Type B pancreatic cell (in vitro differentiated cells): ENCODE results near the gene KLHL26. TPM values are rescaled to one million over a fixed set of nuclear protein-coding genes. Genes with fewer than 3 reads are reported as not detected.

Source experiments
- DNase-seq: peaks from one replicate; pipeline ENCODE4 v3.0.0; 2021; ENCODE audit warnings: mixed read lengths; ENCODE audit not compliant: unreplicated experiment; ENCODE audit errors: extremely low spot score
- H3K27ac Mint-ChIP-seq: 2 replicates; pipeline ENCODE4 v1.8.0; 2021; ENCODE audit warnings: mild to moderate bottlenecking, mixed read lengths
- H3K27me3 Mint-ChIP-seq: 2 replicates; pipeline ENCODE4 v1.8.0; 2021; ENCODE audit warnings: mixed read lengths
- H3K36me3 Mint-ChIP-seq: 2 replicates; pipeline ENCODE4 v1.8.0; 2021; ENCODE audit warnings: mixed read lengths
- H3K4me1 Mint-ChIP-seq: one replicate; pipeline ENCODE4 v1.8.0; 2021; ENCODE audit warnings: mixed read lengths; ENCODE audit not compliant: unreplicated experiment
- H3K4me3 Mint-ChIP-seq: 2 replicates; pipeline ENCODE4 v1.8.0; 2021; ENCODE audit warnings: mild to moderate bottlenecking, mixed read lengths
- H3K9me3 Mint-ChIP-seq: 2 replicates; pipeline ENCODE4 v1.8.0; 2021; ENCODE audit warnings: mixed read lengths
- CTCF ChIP-seq: fragments of 200-600 bp; sonication (generic); conservative IDR thresholded peaks from 2 replicates; pipeline ENCODE4 v1.5.0; 2021; ENCODE audit warnings: antibody characterized with exemption, mild to moderate bottlenecking
- total RNA-seq: library from RNA; stranded (reverse); gene quantifications from 2 replicates; pipeline ENCODE4 v1.2.1, GENCODE V29; 2021; ENCODE audit warnings: low replicate concordance

KLHL26 gene
- total RNA-seq, 1 donor from 2014 or later: 11.1 TPM

- Mint-ChIP-seq H3K36me3 (peaks cover 3% of the 10 kb centered on the region), H3K4me3 (peak overlapping the region; percentile 77), H3K4me1 (peaks cover 23% of the 10 kb centered on the region), H3K9me3 (no peaks in the 10 kb centered on the region), H3K27me3 (peaks cover 74% of the 10 kb centered on the region), H3K27ac (no peak overlapping the region)
- DNase-seq: no peak
- no peak for TF ChIP-seq CTCF
Measured at GRCh38 chr19:18608102-18608804, 28.6 kb upstream of the KLHL26 start.

- H3K4me3 Mint-ChIP-seq: peak overlapping the region; percentile 77
- TF ChIP-seq CTCF: no peak
- H3K9me3 Mint-ChIP-seq: no peaks in the 10 kb centered on the region
- H3K36me3 Mint-ChIP-seq: peaks cover 3% of the 10 kb centered on the region
- peaks cover 80% of the 10 kb centered on the region for H3K27me3 Mint-ChIP-seq
- no peak for DNase-seq
- H3K4me1 Mint-ChIP-seq: peaks cover 21% of the 10 kb centered on the region
- H3K27ac Mint-ChIP-seq: peak overlapping the region; percentile 42
Measured at GRCh38 chr19:18608805-18609716, 27.8 kb upstream of the KLHL26 start.

GRCh38 chr19:18609717-18610051, 27.1 kb upstream of the KLHL26 start:
- no peaks in the 10 kb centered on the region for H3K9me3 Mint-ChIP-seq
- no peak for TF ChIP-seq CTCF
- H3K36me3 Mint-ChIP-seq: peaks cover 3% of the 10 kb centered on the region
- H3K27me3 Mint-ChIP-seq: peaks cover 80% of the 10 kb centered on the region
- peak overlapping the region; percentile 42 for H3K27ac Mint-ChIP-seq
- peaks cover 21% of the 10 kb centered on the region for H3K4me1 Mint-ChIP-seq
- no peak overlapping the region for H3K4me3 Mint-ChIP-seq
- DNase-seq: no peak

GRCh38 chr19:18610245-18610555, 26.6 kb upstream of the KLHL26 start:
- no peak for TF ChIP-seq CTCF
- Mint-ChIP-seq H3K4me3 (no peak overlapping the region), H3K27me3 (peaks cover 80% of the 10 kb centered on the region), H3K9me3 (no peaks in the 10 kb centered on the region), H3K27ac (no peak overlapping the region), H3K4me1 (peaks cover 21% of the 10 kb centered on the region), H3K36me3 (peaks cover 3% of the 10 kb centered on the region)
- no peak for DNase-seq

GRCh38 chr19:18610556-18611326, 26.1 kb upstream of the KLHL26 start:
- Mint-ChIP-seq H3K9me3 (no peaks in the 10 kb centered on the region), H3K36me3 (peaks cover 3% of the 10 kb centered on the region), H3K27ac (peak overlapping the region; percentile 37), H3K4me1 (peaks cover 17% of the 10 kb centered on the region), H3K27me3 (peaks cover 79% of the 10 kb centered on the region), H3K4me3 (peak overlapping the region; percentile 81)
- no peak for TF ChIP-seq CTCF
- no peak for DNase-seq
